ENCODE data around the gene RNF14.

RNF14 gene

DNA sequence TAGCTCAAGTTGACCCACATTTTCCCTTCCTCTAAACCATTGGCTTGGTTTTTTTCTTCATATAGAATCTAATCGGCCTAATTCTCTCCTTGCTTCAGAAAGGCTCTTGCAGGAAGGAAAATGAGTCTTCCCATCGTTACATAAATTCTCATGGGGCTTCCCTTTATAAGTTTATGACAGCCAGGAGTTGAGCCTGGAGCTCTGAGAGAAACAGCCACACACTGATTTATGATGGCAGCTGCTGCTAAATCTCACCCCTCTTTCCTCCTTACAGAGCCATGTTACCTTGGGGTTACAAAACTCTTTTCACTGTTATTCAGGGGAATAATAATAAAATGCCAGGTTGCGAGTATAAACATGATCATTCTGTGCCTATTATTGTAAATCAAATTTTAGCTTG is 5.2 kb upstream of the RNF14 start:
- Histone ChIP-seq H3K79me1 (replicated peaks; ENCODE audit: low read length, poor library complexity, severe bottlenecking) (no peaks in the 10 kb centered on the region), H2AFZ (ENCODE audit: low read depth, low read length) (no peak overlapping the region)

DNA sequence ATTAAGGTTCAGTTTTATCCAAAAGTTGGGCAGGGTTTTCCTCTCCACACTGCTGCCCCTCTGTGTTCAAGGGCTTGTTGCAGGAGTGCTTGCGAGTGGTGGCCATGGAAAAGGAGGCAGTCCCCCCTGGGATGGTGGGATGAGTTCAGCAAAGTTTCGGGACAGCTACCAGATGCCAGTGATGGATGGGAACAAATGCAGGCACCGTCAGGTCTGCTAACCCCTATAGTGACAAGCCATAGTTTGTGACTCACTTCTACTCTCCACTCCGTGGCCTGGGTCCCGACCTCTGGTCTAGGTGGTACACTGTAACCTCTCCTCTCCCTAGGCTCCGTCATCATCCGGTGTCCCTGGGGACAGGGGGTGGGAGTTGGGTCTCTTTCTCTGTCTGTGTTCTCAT is 3.8 kb upstream of the RNF14 start:
- Histone ChIP-seq H2BK120ac (ENCODE audit: low read depth, low read length) (no peak overlapping the region), H3K4ac (ENCODE audit: low read depth in 1 of 2, low read length in 2 of 2) (no peak overlapping the region), H3K27me3 (ENCODE audit: control insufficient read depth in 1 of 2, insufficient read depth in 1 of 2, low read length in 2 of 2) (no peaks in the 10 kb centered on the region), H3K27ac (ENCODE audit: low read length, poor library complexity, severe bottlenecking) (no peak overlapping the region), H2AK5ac (ENCODE audit: low read length, severe bottlenecking) (no peak overlapping the region), H4K91ac (ENCODE audit: low read length) (no peak overlapping the region), H3K4me2 (ENCODE audit: low read length, poor library complexity, severe bottlenecking) (no peak overlapping the region), H3K14ac (ENCODE audit: low read length in 2 of 2) (no peak overlapping the region), H3K36me3 (ENCODE audit: control insufficient read depth in 1 of 2, insufficient read depth in 2 of 2, low read depth in 1 of 2, low read length in 2 of 2) (no peaks in the 10 kb centered on the region), H3K18ac (ENCODE audit: low read depth in 1 of 2, low read length in 2 of 2) (no peak overlapping the region), H2BK12ac (ENCODE audit: low read length in 2 of 2) (no peak overlapping the region), H2AFZ (ENCODE audit: low read depth, low read length) (no peak overlapping the region), H3K79me1 (replicated peaks; ENCODE audit: low read length, poor library complexity, severe bottlenecking) (no peaks in the 10 kb centered on the region), H2BK15ac (ENCODE audit: low read depth, poor library complexity, severe bottlenecking) (no peak overlapping the region), H3K9me3 (ENCODE audit: control insufficient read depth, low read length) (no peaks in the 10 kb centered on the region), H2BK5ac (ENCODE audit: low read depth, low read length, poor library complexity, severe bottlenecking) (no peak overlapping the region), H3K9ac (ENCODE audit: low read length) (no peak overlapping the region), H3K4me1 (ENCODE audit: control insufficient read depth, insufficient read depth, low read depth, low read length) (no peaks in the 10 kb centered on the region), H4K8ac (ENCODE audit: low read length) (no peak overlapping the region), H3K4me3 (ENCODE audit: insufficient read depth in 1 of 2, low read depth in 1 of 2, low read length in 2 of 2) (no peak overlapping the region), H3K23ac (ENCODE audit: low read length in 2 of 2) (peak overlapping the region in 1 of 2 experiments; percentile 73)
- WGBS = 23% methylated on average over 5 of the region's 7 CpGs
- peak; percentile 32 for DNase-seq

More for the DNA sequence above, 5.2 kb upstream of the RNF14 start:
- no peaks in the 10 kb centered on the region for H3K4me1 ChIP-seq (ENCODE audit: control insufficient read depth, insufficient read depth, low read depth, low read length)
- H3K4me3 ChIP-seq (ENCODE audit: insufficient read depth in 1 of 2, low read depth in 1 of 2, low read length in 2 of 2) = no peak overlapping the region
- no peak overlapping the region for H2BK15ac ChIP-seq (ENCODE audit: low read depth, poor library complexity, severe bottlenecking)
- no peak for DNase-seq
- H3K27me3 ChIP-seq (ENCODE audit: control insufficient read depth in 1 of 2, insufficient read depth in 1 of 2, low read length in 2 of 2) = peaks cover 0 to 9% of the 10 kb centered on the region in 2 experiments
- no peaks in the 10 kb centered on the region for H3K9me3 ChIP-seq (ENCODE audit: control insufficient read depth, low read length)
- H3K14ac ChIP-seq (ENCODE audit: low read length in 2 of 2) = no peak overlapping the region
- no peak overlapping the region for H4K91ac ChIP-seq (ENCODE audit: low read length)
- H3K36me3 ChIP-seq (ENCODE audit: control insufficient read depth in 1 of 2, insufficient read depth in 2 of 2, low read depth in 1 of 2, low read length in 2 of 2) = no peaks in the 10 kb centered on the region
- no peak overlapping the region for H3K4ac ChIP-seq (ENCODE audit: low read depth in 1 of 2, low read length in 2 of 2)
- 33% methylated on average over 3 of the region's 3 CpGs for WGBS
- no peak overlapping the region for H2AK5ac ChIP-seq (ENCODE audit: low read length, severe bottlenecking)
- H2BK120ac ChIP-seq (ENCODE audit: low read depth, low read length) = no peak overlapping the region
- no peak overlapping the region for H3K27ac ChIP-seq (ENCODE audit: low read length, poor library complexity, severe bottlenecking)
- no peak overlapping the region for H3K4me2 ChIP-seq (ENCODE audit: low read length, poor library complexity, severe bottlenecking)
- H3K23ac ChIP-seq (ENCODE audit: low read length in 2 of 2) = no peak overlapping the region
- no peak overlapping the region for H3K18ac ChIP-seq (ENCODE audit: low read depth in 1 of 2, low read length in 2 of 2)
- no peak overlapping the region for H3K9ac ChIP-seq (ENCODE audit: low read length)
- no peak overlapping the region for H2BK12ac ChIP-seq (ENCODE audit: low read length in 2 of 2)
- no peak overlapping the region for H4K8ac ChIP-seq (ENCODE audit: low read length)
- H2BK5ac ChIP-seq (ENCODE audit: low read depth, low read length, poor library complexity, severe bottlenecking) = no peak overlapping the region

DNA sequence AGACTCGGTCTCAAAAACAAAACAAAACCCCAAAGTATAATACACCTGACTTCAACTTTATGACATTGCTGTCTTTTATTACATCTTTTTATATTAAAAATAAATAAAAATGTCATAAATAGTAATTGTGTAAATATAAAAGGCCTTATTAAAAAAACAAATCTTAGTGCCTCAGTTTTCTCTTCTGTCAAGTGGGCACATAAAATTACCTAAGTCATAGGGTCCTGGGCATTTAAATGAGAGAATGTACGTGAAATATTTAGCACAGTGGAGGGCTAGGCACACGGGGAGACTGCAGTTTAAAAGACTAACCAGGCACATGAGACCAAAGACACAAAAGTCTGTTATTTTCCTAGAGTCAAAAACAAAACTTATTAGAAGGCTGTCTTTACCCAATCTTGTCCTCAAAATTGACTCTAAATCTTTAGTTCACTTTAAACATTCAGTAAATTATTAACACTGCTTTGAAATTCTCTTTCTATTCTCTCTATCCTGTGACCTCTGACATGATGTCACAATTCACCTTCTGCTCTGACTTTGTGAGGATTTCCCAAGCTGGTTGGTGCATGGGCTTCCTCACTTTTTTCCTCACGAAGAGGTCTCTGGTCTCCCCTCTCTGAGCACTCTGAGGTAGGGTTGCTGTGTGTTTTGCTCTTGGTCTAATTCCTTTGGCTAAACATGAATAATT is 2.5 kb upstream of the RNF14 start:
- H4K91ac ChIP-seq (ENCODE audit: low read length) = no peak overlapping the region
- H3K9ac ChIP-seq (ENCODE audit: low read length) = no peak overlapping the region
- 86% methylated on average over 3 of the region's 4 CpGs for WGBS
- H3K27ac ChIP-seq (ENCODE audit: low read length, poor library complexity, severe bottlenecking) = no peak overlapping the region
- H3K4ac ChIP-seq (ENCODE audit: low read depth in 1 of 2, low read length in 2 of 2) = no peak overlapping the region
- DNase-seq = no peak
- H2BK15ac ChIP-seq (ENCODE audit: low read depth, poor library complexity, severe bottlenecking) = no peak overlapping the region
- H3K4me2 ChIP-seq (ENCODE audit: low read length, poor library complexity, severe bottlenecking) = no peak overlapping the region
- no peak overlapping the region for H4K8ac ChIP-seq (ENCODE audit: low read length)
- no peak overlapping the region for H3K14ac ChIP-seq (ENCODE audit: low read length in 2 of 2)
- H2BK12ac ChIP-seq (ENCODE audit: low read length in 2 of 2) = no peak overlapping the region
- no peaks in the 10 kb centered on the region for H3K27me3 ChIP-seq (ENCODE audit: control insufficient read depth in 1 of 2, insufficient read depth in 1 of 2, low read length in 2 of 2)
- H3K23ac ChIP-seq (ENCODE audit: low read length in 2 of 2) = no peak overlapping the region
- H3K36me3 ChIP-seq (ENCODE audit: control insufficient read depth in 1 of 2, insufficient read depth in 2 of 2, low read depth in 1 of 2, low read length in 2 of 2) = peaks cover 0 to 4% of the 10 kb centered on the region in 2 experiments
- H3K4me1 ChIP-seq (ENCODE audit: control insufficient read depth, insufficient read depth, low read depth, low read length) = no peaks in the 10 kb centered on the region
- no peaks in the 10 kb centered on the region for H3K79me1 ChIP-seq (replicated peaks; ENCODE audit: low read length, poor library complexity, severe bottlenecking)
- no peak overlapping the region for H2AK5ac ChIP-seq (ENCODE audit: low read length, severe bottlenecking)
- no peak overlapping the region for H3K4me3 ChIP-seq (ENCODE audit: insufficient read depth in 1 of 2, low read depth in 1 of 2, low read length in 2 of 2)
- H2BK5ac ChIP-seq (ENCODE audit: low read depth, low read length, poor library complexity, severe bottlenecking) = no peak overlapping the region
- H3K9me3 ChIP-seq (ENCODE audit: control insufficient read depth, low read length) = no peaks in the 10 kb centered on the region
- no peak overlapping the region for H2BK120ac ChIP-seq (ENCODE audit: low read depth, low read length)
- H2AFZ ChIP-seq (ENCODE audit: low read depth, low read length) = no peak overlapping the region
- no peak overlapping the region for H3K18ac ChIP-seq (ENCODE audit: low read depth in 1 of 2, low read length in 2 of 2)

DNA sequence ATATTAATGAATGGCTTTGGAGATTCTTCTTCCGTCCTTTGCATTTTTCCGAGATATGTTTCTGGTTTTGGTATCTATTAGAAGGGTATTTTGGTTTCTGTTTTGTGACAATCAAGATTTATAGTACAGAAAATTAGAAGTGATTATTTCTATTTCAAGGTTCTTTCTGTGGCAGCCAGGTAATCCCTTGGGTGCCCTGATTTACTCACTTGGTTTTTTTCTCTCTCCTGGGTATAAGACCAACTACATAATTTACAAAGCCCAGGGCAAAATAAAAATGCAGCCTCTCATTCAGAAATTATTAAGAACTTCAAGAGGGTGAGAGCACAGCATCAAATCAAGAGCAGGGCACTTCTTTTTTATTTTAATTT is 2.0 kb upstream of the RNF14 start:
- H2BK15ac ChIP-seq (ENCODE audit: low read depth, poor library complexity, severe bottlenecking) = no peak overlapping the region

More for the DNA sequence above, 2.0 kb upstream of the RNF14 start:
- Histone ChIP-seq H3K4me3 (ENCODE audit: insufficient read depth in 1 of 2, low read depth in 1 of 2, low read length in 2 of 2) (no peak overlapping the region), H3K27ac (ENCODE audit: low read length, poor library complexity, severe bottlenecking) (no peak overlapping the region), H3K9me3 (ENCODE audit: control insufficient read depth, low read length) (no peaks in the 10 kb centered on the region), H2BK5ac (ENCODE audit: low read depth, low read length, poor library complexity, severe bottlenecking) (no peak overlapping the region), H3K14ac (ENCODE audit: low read length in 2 of 2) (no peak overlapping the region), H3K23ac (ENCODE audit: low read length in 2 of 2) (no peak overlapping the region), H2AK5ac (ENCODE audit: low read length, severe bottlenecking) (no peak overlapping the region), H4K91ac (ENCODE audit: low read length) (no peak overlapping the region), H3K36me3 (ENCODE audit: control insufficient read depth in 1 of 2, insufficient read depth in 2 of 2, low read depth in 1 of 2, low read length in 2 of 2) (peaks cover 0 to 5% of the 10 kb centered on the region in 2 experiments), H3K4me1 (ENCODE audit: control insufficient read depth, insufficient read depth, low read depth, low read length) (no peaks in the 10 kb centered on the region), H3K79me1 (replicated peaks; ENCODE audit: low read length, poor library complexity, severe bottlenecking) (no peaks in the 10 kb centered on the region), H3K9ac (ENCODE audit: low read length) (no peak overlapping the region), H2AFZ (ENCODE audit: low read depth, low read length) (no peak overlapping the region), H4K8ac (ENCODE audit: low read length) (no peak overlapping the region), H2BK12ac (ENCODE audit: low read length in 2 of 2) (no peak overlapping the region), H3K4me2 (ENCODE audit: low read length, poor library complexity, severe bottlenecking) (no peak overlapping the region), H3K27me3 (ENCODE audit: control insufficient read depth in 1 of 2, insufficient read depth in 1 of 2, low read length in 2 of 2) (no peaks in the 10 kb centered on the region), H3K18ac (ENCODE audit: low read depth in 1 of 2, low read length in 2 of 2) (no peak overlapping the region), H3K4ac (ENCODE audit: low read depth in 1 of 2, low read length in 2 of 2) (no peak overlapping the region), H2BK120ac (ENCODE audit: low read depth, low read length) (no peak overlapping the region)
- whole genome bisulfite sequencing = 100% methylated on average over 2 of the region's 2 CpGs
- DNase-seq = no peak

Measured in mesenchymal stem cell (in vitro differentiated cells and primary cell).